A673 (cell line): ENCODE data around the gene AKAP6. TPM values are rescaled to one million over a fixed set of nuclear protein-coding genes. Genes with fewer than 3 reads are reported as not detected.

Source experiments
- BruUV-seq: library from RNA; stranded (reverse); fragments of 400-500 nt; replicated peaks from 2 replicates; lab custom pipeline; 2021; lab: Mats Ljungman, UMichigan
- CTCF ChIA-PET: fragments of 300-600 bp; sonication (Branson Sonifier 250); formaldehyde crosslinking; loops from one replicate; lab custom pipeline; 2022; ENCODE audit warnings: antibody characterized with exemption; lab: Charles Lee
- POLR2A ChIA-PET: fragments of 300-600 bp; sonication (Branson Sonifier 250); formaldehyde crosslinking; loops from one replicate; lab custom pipeline; 2022; ENCODE audit warnings: antibody characterized with exemption; ENCODE audit not compliant: low non-redundant PET; lab: Charles Lee
- DNase-seq: peaks from one replicate; pipeline ENCODE4 v3.0.0-alpha.2; 2015; ENCODE audit warnings: low spot score
- H3K27ac ChIP-seq: fragments of 200-600 bp; sonication (generic); 2 replicates; pipeline ENCODE4 v1.5.1; 2016; ENCODE audit warnings: mixed run types, low read depth, mild to moderate bottlenecking, mixed read lengths, antibody characterized with exemption, low read length; ENCODE audit not compliant: poor library complexity, severe bottlenecking
- H3K27me3 ChIP-seq: fragments of 200-600 bp; sonication (generic); replicated peaks from 2 replicates; pipeline ENCODE4 v1.6.1; 2017; ENCODE audit warnings: mixed run types, low read depth, mild to moderate bottlenecking, mixed read lengths, antibody characterized with exemption, low read length; ENCODE audit not compliant: insufficient read depth, poor library complexity
- H3K36me3 ChIP-seq: fragments of 200-600 bp; sonication (generic); 2 replicates; pipeline ENCODE4 v1.6.1; 2016; ENCODE audit warnings: mixed run types, mild to moderate bottlenecking, mixed read lengths, antibody characterized with exemption, low read length; ENCODE audit not compliant: insufficient read depth, poor library complexity, severe bottlenecking
- H3K4me1 ChIP-seq: fragments of 200-600 bp; sonication (generic); 2 replicates; pipeline ENCODE4 v1.6.1; 2017; ENCODE audit warnings: mixed run types, mild to moderate bottlenecking, mixed read lengths, antibody characterized with exemption, low read length; ENCODE audit not compliant: insufficient read depth, poor library complexity, severe bottlenecking
- H3K4me3 ChIP-seq: fragments of 200-600 bp; sonication (generic); 2 replicates; pipeline ENCODE4 v1.5.1; 2016; ENCODE audit warnings: low read depth, mixed run types, mild to moderate bottlenecking, mixed read lengths, low read length; ENCODE audit not compliant: poor library complexity, severe bottlenecking
- H3K9me3 ChIP-seq: fragments of 200-600 bp; sonication (generic); 2 replicates; pipeline ENCODE4 v1.6.1; 2016; ENCODE audit warnings: mixed run types, low read depth, mild to moderate bottlenecking, mixed read lengths, antibody characterized with exemption, low read length; ENCODE audit not compliant: poor library complexity, severe bottlenecking
- EZH2 ChIP-seq: fragments of 200-600 bp; sonication (generic); IDR thresholded peaks from 2 replicates; pipeline ENCODE4 v1.6.1; 2017; ENCODE audit warnings: borderline replicate concordance, low read depth, mild to moderate bottlenecking, mixed read lengths, antibody characterized with exemption, low read length; ENCODE audit not compliant: poor library complexity, severe bottlenecking
- intact Hi-C: fragments of 100-400 bp; cut with micrococcal nuclease; formaldehyde crosslinking; loops from one replicate; pipeline ENCODE4 v1.10.0; 2022; ENCODE audit not compliant: unreplicated experiment
- total RNA-seq: library from RNA; stranded (reverse); gene quantifications from 2 replicates; pipeline ENCODE4 v1.2.3, GENCODE V29; 2021
- TF ChIP-seq, protein P1 (sequence below): fragments of 300-800, 200-600 bp; sonication (generic); conservative IDR thresholded peaks from 2 replicates; pipeline ENCODE4 v1.5.1; 2017; ENCODE audit warnings: low read depth, mild to moderate bottlenecking, antibody characterized with exemption, low read length, moderate library complexity, mixed read lengths

AKAP6 gene
- total RNA-seq, 1 experiment from 2014 or later = 0.73 TPM

DNA sequence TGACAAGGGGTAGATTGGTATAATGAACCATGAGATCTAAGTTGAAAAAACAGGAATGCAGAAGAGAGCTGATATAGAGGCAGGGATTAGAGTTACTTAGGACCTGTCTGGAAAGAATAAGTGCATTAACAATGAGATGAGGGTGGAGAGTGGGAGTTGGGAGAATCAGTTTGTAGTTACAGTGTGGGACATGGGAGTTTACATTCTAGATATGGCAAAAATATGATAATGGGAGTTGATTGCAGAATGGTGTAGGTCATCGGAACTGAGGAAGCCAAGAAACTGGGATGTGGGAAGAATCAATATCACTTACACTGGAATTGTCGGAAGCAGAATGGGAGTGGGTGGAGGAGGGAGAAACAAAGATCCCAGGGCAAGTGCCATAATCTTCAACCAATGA, 308.5 kb downstream of the AKAP6 start:
- POLR2A ChIA-PET = no interaction called here

DNA sequence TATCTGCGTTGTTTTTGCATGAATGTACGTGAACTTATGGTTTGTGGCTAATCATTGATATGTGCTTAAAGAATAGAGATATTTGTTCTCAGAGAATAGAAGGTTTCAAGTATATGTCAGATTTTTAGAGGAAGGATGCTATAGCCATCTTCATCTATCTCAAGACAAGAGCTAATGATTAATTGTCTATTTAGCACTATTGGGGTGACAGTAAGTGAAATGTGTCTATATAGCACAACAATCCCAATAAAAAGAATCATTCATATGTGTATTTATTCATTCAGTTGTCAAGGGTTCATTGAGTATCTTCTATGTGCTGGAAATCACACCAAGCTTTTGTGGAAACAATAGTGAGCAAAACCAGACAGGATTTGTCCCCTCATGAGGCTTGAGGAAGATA, 310.1 kb downstream of the AKAP6 start:
- Histone ChIP-seq H3K4me3 (no peak overlapping the region), H3K9me3 (no peaks in the 10 kb centered on the region), H3K27me3 (no peaks in the 10 kb centered on the region), H3K36me3 (no peaks in the 10 kb centered on the region), H3K27ac (no peak overlapping the region), H3K4me1 (peaks cover 6% of the 10 kb centered on the region)
- CTCF ChIA-PET = no interaction called here
- no peak for TF ChIP-seq EZH2
- TF ChIP-seq, protein P1, sequence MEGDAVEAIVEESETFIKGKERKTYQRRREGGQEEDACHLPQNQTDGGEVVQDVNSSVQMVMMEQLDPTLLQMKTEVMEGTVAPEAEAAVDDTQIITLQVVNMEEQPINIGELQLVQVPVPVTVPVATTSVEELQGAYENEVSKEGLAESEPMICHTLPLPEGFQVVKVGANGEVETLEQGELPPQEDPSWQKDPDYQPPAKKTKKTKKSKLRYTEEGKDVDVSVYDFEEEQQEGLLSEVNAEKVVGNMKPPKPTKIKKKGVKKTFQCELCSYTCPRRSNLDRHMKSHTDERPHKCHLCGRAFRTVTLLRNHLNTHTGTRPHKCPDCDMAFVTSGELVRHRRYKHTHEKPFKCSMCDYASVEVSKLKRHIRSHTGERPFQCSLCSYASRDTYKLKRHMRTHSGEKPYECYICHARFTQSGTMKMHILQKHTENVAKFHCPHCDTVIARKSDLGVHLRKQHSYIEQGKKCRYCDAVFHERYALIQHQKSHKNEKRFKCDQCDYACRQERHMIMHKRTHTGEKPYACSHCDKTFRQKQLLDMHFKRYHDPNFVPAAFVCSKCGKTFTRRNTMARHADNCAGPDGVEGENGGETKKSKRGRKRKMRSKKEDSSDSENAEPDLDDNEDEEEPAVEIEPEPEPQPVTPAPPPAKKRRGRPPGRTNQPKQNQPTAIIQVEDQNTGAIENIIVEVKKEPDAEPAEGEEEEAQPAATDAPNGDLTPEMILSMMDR = no peak
- no peak for DNase-seq
- intact Hi-C loops = no loop called here
- POLR2A ChIA-PET = no interaction called here
- no TSS peak for BruUV-seq

More for the DNA sequence above, 308.5 kb downstream of the AKAP6 start:
- Histone ChIP-seq H3K4me1 (peaks cover 20% of the 10 kb centered on the region), H3K36me3 (no peaks in the 10 kb centered on the region), H3K27ac (no peak overlapping the region), H3K9me3 (no peaks in the 10 kb centered on the region), H3K27me3 (no peaks in the 10 kb centered on the region), H3K4me3 (no peak overlapping the region)
- no peak for TF ChIP-seq EZH2
- TF ChIP-seq, protein P1 = no peak
- intact Hi-C loops = no loop called here
- no TSS peak for BruUV-seq
- no peak for DNase-seq
- CTCF ChIA-PET = no interaction called here

DNA sequence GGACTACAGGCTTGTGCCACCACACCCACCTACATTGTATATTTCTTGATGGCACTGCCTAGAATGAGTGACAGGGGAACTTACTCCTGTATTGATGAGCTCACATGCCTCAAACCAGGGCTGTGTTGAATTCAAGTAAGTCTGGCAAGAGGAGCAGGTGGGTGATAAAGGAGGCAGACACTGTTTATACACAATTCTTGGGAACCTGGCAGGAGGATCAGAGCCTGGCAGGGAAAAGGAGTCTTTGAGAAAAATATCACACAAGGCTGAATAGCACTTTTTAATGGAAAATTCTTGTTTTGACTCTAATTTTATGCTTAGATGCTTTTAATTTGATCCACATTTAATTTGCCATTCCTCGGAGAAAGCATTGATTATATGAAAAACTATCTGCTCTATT, 316.5 kb downstream of the AKAP6 start:
- peaks cover 12% of the 10 kb centered on the region for H3K4me1 ChIP-seq
- H3K27me3 ChIP-seq = no peaks in the 10 kb centered on the region
- intact Hi-C loops = no loop called here
- CTCF ChIA-PET = no interaction called here
- no peak for DNase-seq
- no peak overlapping the region for H3K27ac ChIP-seq
- H3K9me3 ChIP-seq = no peaks in the 10 kb centered on the region
- no TSS peak for BruUV-seq
- POLR2A ChIA-PET = no interaction called here
- H3K36me3 ChIP-seq = no peaks in the 10 kb centered on the region
- TF ChIP-seq EZH2 = no peak
- TF ChIP-seq, protein P1 = no peak
- H3K4me3 ChIP-seq = no peak overlapping the region
